ENCODE measurements around the gene PRUNE2. TPM values are rescaled to one million over a fixed set of nuclear protein-coding genes. Genes with fewer than 3 reads are reported as not detected.
A peak's percentile ranks its signal among the peaks of the same experiment; 100 is the strongest.
"Not testable (repeated sequence)": the region's sequence is repeated elsewhere in the genome, so short reads cannot be mapped to it uniquely, and the experiment has no call there.

The PRUNE2 gene
- total RNA-seq, 1 experiment from 2014 or later = 0.59 TPM

GRCh38 chr9:76798527-76798926, 107.4 kb downstream of the PRUNE2 start:
- DNase-seq (ENCODE audit: low read depth) = no peak

GRCh38 chr9:76796296-76796695, 109.6 kb downstream of the PRUNE2 start:
- DNase-seq (ENCODE audit: low read depth) = no peak

GRCh38 chr9:76793784-76794431, 112.0 kb downstream of the PRUNE2 start:
- no peak for DNase-seq (ENCODE audit: low read depth)

GRCh38 chr9:76789840-76790239, 116.1 kb downstream of the PRUNE2 start:
- DNase-seq (ENCODE audit: low read depth) = no peak

- DNase-seq (ENCODE audit: low read depth) = peak; percentile 33
These were observed 118.2 kb downstream of the PRUNE2 start for GRCh38 chr9:76787677-76788076.

GRCh38 chr9:76785501-76785900, 120.4 kb downstream of the PRUNE2 start:
- DNase-seq (ENCODE audit: low read depth) = no peak

GRCh38 chr9:76784881-76785280, 121.0 kb downstream of the PRUNE2 start:
- no peak for DNase-seq (ENCODE audit: low read depth)

- DNase-seq (ENCODE audit: low read depth) = no peak
These were observed 133.0 kb downstream of the PRUNE2 start for GRCh38 chr9:76772686-76773445.

GRCh38 chr9:76766126-76766525, 139.8 kb downstream of the PRUNE2 start:
- no peak for DNase-seq (ENCODE audit: low read depth)

GRCh38 chr9:76764138-76764537, 141.8 kb downstream of the PRUNE2 start, which contains the start of gene PCA3:
Gene PCA3, plus strand, starts transcription at chr9:76764438.
- no peak for DNase-seq (ENCODE audit: low read depth)

GRCh38 chr9:76761448-76761847, 144.5 kb downstream of the PRUNE2 start:
- DNase-seq (ENCODE audit: low read depth) = no peak

- no peak for DNase-seq (ENCODE audit: low read depth)
These were observed 146.2 kb downstream of the PRUNE2 start for GRCh38 chr9:76759732-76760131.

GRCh38 chr9:76758476-76758875, 147.4 kb downstream of the PRUNE2 start:
- no peak for DNase-seq (ENCODE audit: low read depth)

GRCh38 chr9:76756941-76757673, 148.8 kb downstream of the PRUNE2 start:
- no peak for DNase-seq (ENCODE audit: low read depth)

GRCh38 chr9:76756268-76756640, 149.7 kb downstream of the PRUNE2 start:
- DNase-seq (ENCODE audit: low read depth) = peak; percentile 17

GRCh38 chr9:76751001-76751400, 154.9 kb downstream of the PRUNE2 start:
- DNase-seq (ENCODE audit: low read depth) = no peak

- no peak for DNase-seq (ENCODE audit: low read depth)
These were observed 161.6 kb downstream of the PRUNE2 start for GRCh38 chr9:76744336-76744735.

GRCh38 chr9:76743931-76744330, 162.0 kb downstream of the PRUNE2 start:
- DNase-seq (ENCODE audit: low read depth) = no peak

GRCh38 chr9:76742890-76743289, 163.0 kb downstream of the PRUNE2 start:
- DNase-seq (ENCODE audit: low read depth) = not testable (repeated sequence)

GRCh38 chr9:76741524-76741923, 164.4 kb downstream of the PRUNE2 start:
- no peak for DNase-seq (ENCODE audit: low read depth)

- no peak for DNase-seq (ENCODE audit: low read depth)
These were observed 167.5 kb downstream of the PRUNE2 start for GRCh38 chr9:76738402-76738801.
